ENCODE data around the gene MTHFSD.

GRCh38 chr16:86566601-86566965 lies 11.5 kb upstream of the MTHFSD start, which contains the start of gene FOXC2:
- TF ChIP-seq, protein P1, sequence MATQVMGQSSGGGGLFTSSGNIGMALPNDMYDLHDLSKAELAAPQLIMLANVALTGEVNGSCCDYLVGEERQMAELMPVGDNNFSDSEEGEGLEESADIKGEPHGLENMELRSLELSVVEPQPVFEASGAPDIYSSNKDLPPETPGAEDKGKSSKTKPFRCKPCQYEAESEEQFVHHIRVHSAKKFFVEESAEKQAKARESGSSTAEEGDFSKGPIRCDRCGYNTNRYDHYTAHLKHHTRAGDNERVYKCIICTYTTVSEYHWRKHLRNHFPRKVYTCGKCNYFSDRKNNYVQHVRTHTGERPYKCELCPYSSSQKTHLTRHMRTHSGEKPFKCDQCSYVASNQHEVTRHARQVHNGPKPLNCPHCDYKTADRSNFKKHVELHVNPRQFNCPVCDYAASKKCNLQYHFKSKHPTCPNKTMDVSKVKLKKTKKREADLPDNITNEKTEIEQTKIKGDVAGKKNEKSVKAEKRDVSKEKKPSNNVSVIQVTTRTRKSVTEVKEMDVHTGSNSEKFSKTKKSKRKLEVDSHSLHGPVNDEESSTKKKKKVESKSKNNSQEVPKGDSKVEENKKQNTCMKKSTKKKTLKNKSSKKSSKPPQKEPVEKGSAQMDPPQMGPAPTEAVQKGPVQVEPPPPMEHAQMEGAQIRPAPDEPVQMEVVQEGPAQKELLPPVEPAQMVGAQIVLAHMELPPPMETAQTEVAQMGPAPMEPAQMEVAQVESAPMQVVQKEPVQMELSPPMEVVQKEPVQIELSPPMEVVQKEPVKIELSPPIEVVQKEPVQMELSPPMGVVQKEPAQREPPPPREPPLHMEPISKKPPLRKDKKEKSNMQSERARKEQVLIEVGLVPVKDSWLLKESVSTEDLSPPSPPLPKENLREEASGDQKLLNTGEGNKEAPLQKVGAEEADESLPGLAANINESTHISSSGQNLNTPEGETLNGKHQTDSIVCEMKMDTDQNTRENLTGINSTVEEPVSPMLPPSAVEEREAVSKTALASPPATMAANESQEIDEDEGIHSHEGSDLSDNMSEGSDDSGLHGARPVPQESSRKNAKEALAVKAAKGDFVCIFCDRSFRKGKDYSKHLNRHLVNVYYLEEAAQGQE (IDR thresholded peaks at IDR 0.05; ENCODE audit: low read depth) = no peak
- TF ChIP-seq RAD21 (IDR thresholded peaks at IDR 0.05; ENCODE audit: low read depth) = no peak
- no peak for TF ChIP-seq NFIC (IDR thresholded peaks at IDR 0.05)
- no peak for TF ChIP-seq FOXM1 (IDR thresholded peaks at IDR 0.05; ENCODE audit: borderline replicate concordance, low read depth)
- TF ChIP-seq, protein P2, sequence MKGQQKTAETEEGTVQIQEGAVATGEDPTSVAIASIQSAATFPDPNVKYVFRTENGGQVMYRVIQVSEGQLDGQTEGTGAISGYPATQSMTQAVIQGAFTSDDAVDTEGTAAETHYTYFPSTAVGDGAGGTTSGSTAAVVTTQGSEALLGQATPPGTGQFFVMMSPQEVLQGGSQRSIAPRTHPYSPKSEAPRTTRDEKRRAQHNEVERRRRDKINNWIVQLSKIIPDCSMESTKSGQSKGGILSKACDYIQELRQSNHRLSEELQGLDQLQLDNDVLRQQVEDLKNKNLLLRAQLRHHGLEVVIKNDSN (IDR thresholded peaks at IDR 0.05) = no peak
- no peak for TF ChIP-seq CEBPB (IDR thresholded peaks at IDR 0.05)
- TF ChIP-seq, protein P3, sequence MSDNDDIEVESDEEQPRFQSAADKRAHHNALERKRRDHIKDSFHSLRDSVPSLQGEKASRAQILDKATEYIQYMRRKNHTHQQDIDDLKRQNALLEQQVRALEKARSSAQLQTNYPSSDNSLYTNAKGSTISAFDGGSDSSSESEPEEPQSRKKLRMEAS (IDR thresholded peaks at IDR 0.05) = no peak
- TF ChIP-seq EP300 (IDR thresholded peaks at IDR 0.05; ENCODE audit: borderline replicate concordance) = no peak
- no peak for TF ChIP-seq CREB1 (IDR thresholded peaks at IDR 0.05; ENCODE audit: low read depth)
- TF ChIP-seq TAF1 (IDR thresholded peaks at IDR 0.05; ENCODE audit: low read depth) = no peak
- TF ChIP-seq YY1 (IDR thresholded peaks at IDR 0.05; ENCODE audit: low read depth) = no peak
- TF ChIP-seq EGR1 (IDR thresholded peaks at IDR 0.05) = no peak

Measured in Ishikawa (cell line).